ENCODE measurements around the gene SCYGR5. TPM values are rescaled to one million over a fixed set of nuclear protein-coding genes. Genes with fewer than 3 reads are reported as not detected.

SCYGR5 gene
- total RNA-seq, 2 donors from 2014 or later = not detected

DNA sequence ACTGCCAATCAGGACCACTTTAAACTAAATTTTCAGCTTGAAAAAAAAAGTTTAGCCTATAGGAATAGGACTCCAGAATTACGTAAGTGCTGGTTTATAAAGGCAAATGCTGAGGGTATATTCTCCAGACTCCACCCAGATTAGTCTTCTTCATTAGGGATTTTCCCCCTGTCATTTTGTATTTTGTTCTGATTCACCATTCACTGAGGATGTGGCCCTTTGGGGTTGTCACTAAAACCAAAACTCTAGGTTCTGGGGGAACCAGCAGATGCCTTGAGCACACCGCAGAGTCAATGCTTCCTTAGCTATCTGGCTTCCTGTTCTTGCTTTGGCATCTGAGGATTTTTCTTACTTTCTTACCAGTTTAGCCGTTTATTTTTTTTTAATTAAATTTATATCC, 38.8 kb upstream of the SCYGR5 start:
- Histone ChIP-seq H3K27me3 (no peaks in the 10 kb centered on the region), H3K9me3 (no peaks in the 10 kb centered on the region), H3K4me3 (no peak overlapping the region), H3K27ac (no peak overlapping the region), H3K4me1 (no peaks in the 10 kb centered on the region), H3K36me3 (replicated peaks in 1 of 2; ENCODE audit: insufficient read depth in 1 of 2, low read depth in 2 of 2) (no peaks in the 10 kb centered on the region)
- TF ChIP-seq POLR2A (IDR thresholded peaks at IDR 0.05) (no peak), CTCF (IDR thresholded peaks at IDR 0.05) (no peak)
- WGBS, 2 donors = 51 to 87% methylated on average over 3 of the region's 3 CpGs
- intact Hi-C loops (cut with DNase I) = no loop called here
- DNase-seq (no peak), ATAC-seq (no peak)

- 55 to 63% methylated on average over 7 of the region's 7 CpGs for WGBS, 2 donors
- H3K36me3 ChIP-seq (replicated peaks in 1 of 2; ENCODE audit: insufficient read depth in 1 of 2, low read depth in 2 of 2) = no peaks in the 10 kb centered on the region
- H3K4me3 ChIP-seq = no peak overlapping the region
- intact Hi-C loops (cut with DNase I) = no loop called here
- H3K27ac ChIP-seq = no peak overlapping the region
- ATAC-seq = no peak
- DNase-seq = no peak
- no peaks in the 10 kb centered on the region for H3K27me3 ChIP-seq
- H3K9me3 ChIP-seq = no peaks in the 10 kb centered on the region
- TF ChIP-seq CTCF (IDR thresholded peaks at IDR 0.05) (no peak), POLR2A (IDR thresholded peaks at IDR 0.05) (no peak)
- no peaks in the 10 kb centered on the region for H3K4me1 ChIP-seq
These were observed 37.2 kb upstream of the SCYGR5 start for GRCh38 chr2:227629435-227629834.

GRCh38 chr2:227630322-227630721, 36.3 kb upstream of the SCYGR5 start:
- Histone ChIP-seq H3K4me3 (no peak overlapping the region), H3K27ac (no peak overlapping the region), H3K36me3 (replicated peaks in 1 of 2; ENCODE audit: insufficient read depth in 1 of 2, low read depth in 2 of 2) (no peaks in the 10 kb centered on the region), H3K9me3 (no peaks in the 10 kb centered on the region), H3K4me1 (no peaks in the 10 kb centered on the region), H3K27me3 (no peaks in the 10 kb centered on the region)
- no peak for TF ChIP-seq CTCF (IDR thresholded peaks at IDR 0.05)
- TF ChIP-seq POLR2A (IDR thresholded peaks at IDR 0.05) = no peak
- intact Hi-C loops (cut with DNase I) = no loop called here
- DNase-seq (no peak), ATAC-seq (no peak)
- WGBS, 2 donors = 72 to 75% methylated on average over 3 of the region's 3 CpGs

DNA sequence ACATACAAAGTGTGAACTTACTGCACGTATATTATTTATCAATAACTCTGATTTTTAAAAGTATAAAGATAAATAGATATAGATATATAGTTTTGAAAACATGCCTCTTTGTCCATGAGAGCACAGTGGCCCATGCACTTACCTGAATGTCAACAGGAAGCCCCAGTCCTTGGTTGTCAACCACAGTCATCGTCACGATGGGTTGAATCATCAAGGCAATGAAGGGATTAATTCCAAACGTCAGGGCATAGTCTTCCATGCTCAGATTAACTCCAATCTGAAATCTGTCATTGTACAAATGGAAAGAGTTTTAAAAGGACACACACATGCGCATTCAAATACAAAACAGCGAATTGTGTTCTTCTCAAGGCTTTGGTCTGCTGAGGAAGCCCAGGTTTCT, 33.8 kb upstream of the SCYGR5 start:
- intact Hi-C loops (cut with DNase I) = no loop called here
- TF ChIP-seq CTCF (IDR thresholded peaks at IDR 0.05) (no peak), POLR2A (IDR thresholded peaks at IDR 0.05) (no peak)
- no peak for DNase-seq
- Histone ChIP-seq H3K4me3 (no peak overlapping the region), H3K36me3 (replicated peaks in 1 of 2; ENCODE audit: insufficient read depth in 1 of 2, low read depth in 2 of 2) (no peaks in the 10 kb centered on the region), H3K9me3 (no peaks in the 10 kb centered on the region), H3K27ac (no peak overlapping the region), H3K4me1 (no peaks in the 10 kb centered on the region), H3K27me3 (no peaks in the 10 kb centered on the region)
- no peak for ATAC-seq
- WGBS, 2 donors = 71 to 72% methylated on average over 6 of the region's 6 CpGs

- H3K36me3 ChIP-seq (replicated peaks in 1 of 2; ENCODE audit: insufficient read depth in 1 of 2, low read depth in 2 of 2) = no peaks in the 10 kb centered on the region
- intact Hi-C loops (cut with DNase I) = no loop called here
- no peak for ATAC-seq
- no peaks in the 10 kb centered on the region for H3K27me3 ChIP-seq
- no peak for DNase-seq
- no peaks in the 10 kb centered on the region for H3K4me1 ChIP-seq
- H3K4me3 ChIP-seq = no peak overlapping the region
- WGBS, 2 donors = 38 to 54% methylated on average over 3 of the region's 3 CpGs
- no peak overlapping the region for H3K27ac ChIP-seq
- TF ChIP-seq CTCF (IDR thresholded peaks at IDR 0.05) = no peak
- no peak for TF ChIP-seq POLR2A (IDR thresholded peaks at IDR 0.05)
- H3K9me3 ChIP-seq = no peaks in the 10 kb centered on the region
These were observed 32.4 kb upstream of the SCYGR5 start for GRCh38 chr2:227634201-227634600.

All from body of pancreas (tissue), 4 donors.